ENCODE data around the gene KDM4B. TPM values are rescaled to one million over a fixed set of nuclear protein-coding genes. Genes with fewer than 3 reads are reported as not detected.
A peak's percentile ranks its signal among the peaks of the same experiment; 100 is the strongest.

Gene KDM4B
- total RNA-seq, 1 experiment from 2014 or later = 43.7 TPM

- Histone ChIP-seq H4K5ac (ENCODE audit: insufficient read length, low read depth, low read length) (no peak overlapping the region), H2BK120ac (ENCODE audit: low read depth, low read length, poor library complexity, severe bottlenecking) (no peak overlapping the region), H2BK20ac (ENCODE audit: low read depth, low read length, poor library complexity, severe bottlenecking) (no peak overlapping the region), H3K23ac (ENCODE audit: insufficient read length, low read depth, low read length) (no peak overlapping the region), H4K20me1 (ENCODE audit: control insufficient read depth, insufficient read depth, insufficient read length) (no peaks in the 10 kb centered on the region), H3K18ac (ENCODE audit: insufficient read length, low read depth, low read length) (no peak overlapping the region), H4K8ac (replicated peaks; ENCODE audit: insufficient read length, low read depth, low read length) (no peak overlapping the region), H3K14ac (ENCODE audit: insufficient read depth, low read length) (no peak overlapping the region), H3K23me2 (ENCODE audit: insufficient read length, low read depth, low read length, poor library complexity, severe bottlenecking) (no peaks in the 10 kb centered on the region), H2BK5ac (ENCODE audit: insufficient read length, low read length) (no peak overlapping the region), H3K56ac (ENCODE audit: insufficient read length, low read depth, low read length) (no peak overlapping the region), H2AK5ac (ENCODE audit: insufficient read length, low read length) (no peak overlapping the region), H3K9me3 (ENCODE audit: control insufficient read depth, low read depth, low read length) (no peaks in the 10 kb centered on the region), H2BK12ac (ENCODE audit: insufficient read length, low read depth, low read length) (no peak overlapping the region), H3K27ac (ENCODE audit: insufficient read length, low read depth, low read length) (no peak overlapping the region), H3K4me1 (ENCODE audit: insufficient read depth, low read length) (peaks cover 2% of the 10 kb centered on the region; the same call in 1 of the 2 replicates), H3K9ac (ENCODE audit: extremely low read depth, insufficient read length, low read length) (no peak overlapping the region), H3K79me1 (ENCODE audit: insufficient read depth, low read depth, low read length, poor library complexity, severe bottlenecking) (peaks cover 6% of the 10 kb centered on the region), H2BK15ac (ENCODE audit: low read depth, low read length) (no peak overlapping the region), H3K79me2 (ENCODE audit: insufficient read depth, low read length) (peaks cover 7% of the 10 kb centered on the region; the same call in 1 of the 2 replicates), H4K91ac (ENCODE audit: insufficient read length, low read depth, low read length) (no peak overlapping the region), H3T11ph (ENCODE audit: low read length) (no peak overlapping the region), H3K4ac (ENCODE audit: low read depth, low read length) (no peak overlapping the region), H2AFZ (ENCODE audit: low read length) (no peak overlapping the region), H3K4me2 (ENCODE audit: insufficient read depth, insufficient read length, low read length) (no peak overlapping the region), H3K27me3 (ENCODE audit: insufficient read depth, low read length) (no peaks in the 10 kb centered on the region)
- TF ChIP-seq CTCF (conservative IDR thresholded peaks at IDR 0.05) = no peak
- peak overlapping the region in 1 of 3 experiments; percentile 47; a peak in 1 of 7 replicates for H3K27ac Mint-ChIP-seq
- H3K4me3 Mint-ChIP-seq = no peak overlapping the region; a peak in 1 of 5 replicates
- H3K4me1 Mint-ChIP-seq = peaks cover 48 to 61% of the 10 kb centered on the region in 2 experiments
- no peaks in the 10 kb centered on the region for H3K36me3 Mint-ChIP-seq (ENCODE audit: insufficient read depth in 1 of 3, low read depth in 3 of 3)
- WGBS (ENCODE audit: extremely low coverage, insufficient read length, low lambda C conversion rate) = no CpG with 5 or more reads among the region's 18 CpGs
- DNase-seq = no peak
- no peaks in the 10 kb centered on the region for H3K27me3 Mint-ChIP-seq (ENCODE audit: low read depth)
- no peaks in the 10 kb centered on the region for H3K9me3 Mint-ChIP-seq
Measured at GRCh38 chr19:4984438-4984990, 15.6 kb downstream of the KDM4B start.
